Endometrial microvascular endothelial cells (primary cell): ENCODE measurements around the gene POLE. TPM values are rescaled to one million over a fixed set of nuclear protein-coding genes. Genes with fewer than 3 reads are reported as not detected.

Source experiments
- in situ Hi-C: cut with HindIII; loops from 2 replicates; pipeline ENCODE4 v1.10.0; 2017; ENCODE audit warnings: low sequenced_read_pairs, low pct_unique_long_range_greater_than_20kb; ENCODE audit errors: inconsistent ontology term
- total RNA-seq: library from RNA; depleted of rRNA; stranded (reverse); fragments of >200 nt; gene quantifications from one replicate; pipeline ENCODE4 v1.2.3, GENCODE V29; 2015; ENCODE audit errors: inconsistent ontology term

The POLE gene
- total RNA-seq, 1 donor from 2014 or later = 59.4 TPM

- in situ Hi-C loops = no loop called here
Measured at GRCh38 chr12:132661972-132662371, 25.2 kb downstream of the POLE start.

DNA sequence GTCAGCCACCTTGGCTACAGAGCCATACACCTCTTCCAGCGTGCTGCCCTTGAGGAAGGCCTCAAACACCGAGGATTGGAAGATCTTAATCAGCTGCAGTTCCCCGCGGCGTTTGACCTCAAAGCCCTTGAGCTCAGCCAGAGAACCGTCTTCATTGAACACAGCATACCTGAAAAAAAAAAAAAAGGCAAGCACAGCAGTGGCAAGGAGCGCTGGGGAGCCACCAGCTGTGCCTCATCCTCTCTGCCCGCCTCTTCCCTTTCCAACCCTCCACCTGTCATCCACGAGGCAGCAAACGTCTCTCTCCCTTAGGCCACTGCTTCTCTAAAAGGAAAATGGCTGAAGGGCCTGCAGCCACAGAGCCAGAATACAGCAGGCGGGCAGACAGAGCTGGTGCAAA, 26.1 kb downstream of the POLE start:
- in situ Hi-C loops = no loop called here

GRCh38 chr12:132660052-132660451, 27.1 kb downstream of the POLE start:
- in situ Hi-C loops = no loop called here

DNA sequence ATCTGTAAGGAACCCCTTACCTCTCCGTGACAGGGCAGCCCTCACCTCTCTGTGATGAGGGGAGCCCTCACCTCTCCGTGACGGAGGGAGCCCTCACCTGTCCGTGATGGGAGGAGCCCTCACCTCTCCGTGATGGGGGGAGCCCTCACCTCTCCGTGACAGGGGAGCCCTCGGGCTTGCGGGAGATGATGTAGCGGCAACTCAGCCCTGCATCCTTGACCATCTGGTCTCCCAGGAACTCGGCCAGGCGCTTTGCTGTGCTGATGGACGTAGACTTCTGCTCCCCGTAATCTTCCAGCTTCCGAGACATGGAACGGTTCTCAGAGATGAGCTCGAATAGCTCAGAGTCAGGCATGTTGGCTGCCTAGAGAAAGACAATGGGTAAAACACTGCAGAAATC, 28.0 kb downstream of the POLE start:
- in situ Hi-C loops = no loop called here

- in situ Hi-C loops = no loop called here
Measured at GRCh38 chr12:132658149-132658894, 28.8 kb downstream of the POLE start.

DNA sequence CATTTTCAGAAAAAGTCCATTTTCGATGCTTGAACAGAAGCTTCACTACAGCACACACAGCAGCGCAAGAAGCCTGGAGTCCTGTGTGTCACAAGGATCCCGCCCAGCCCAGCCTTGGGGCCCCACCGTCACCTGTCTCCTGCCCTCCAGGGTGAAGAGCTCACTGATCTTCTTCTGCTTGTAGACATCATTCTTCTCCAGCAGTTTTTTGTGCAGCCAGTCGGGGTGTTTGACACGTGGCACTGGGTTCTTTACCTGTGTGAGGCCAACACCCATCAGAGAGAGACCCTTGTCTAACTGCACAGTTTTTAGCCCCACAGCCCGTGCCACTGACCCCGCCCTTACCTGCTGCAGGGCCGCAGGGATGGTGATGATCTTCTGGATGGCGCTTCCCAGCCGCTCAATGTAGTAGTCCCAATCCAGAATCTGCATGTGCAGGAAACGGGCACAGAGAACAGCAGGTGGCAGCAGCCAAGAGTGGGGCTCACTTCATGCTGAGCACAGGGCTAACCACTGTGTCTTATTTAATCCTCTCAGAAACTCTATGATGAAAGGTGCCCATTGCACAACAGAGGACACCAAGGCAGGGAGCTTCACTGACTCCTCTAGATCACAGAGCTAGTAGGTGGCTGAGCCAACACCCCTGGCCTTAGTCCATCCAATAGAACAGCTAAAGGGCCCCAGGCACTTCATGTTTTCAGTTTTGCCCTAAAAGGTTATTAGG, 30.0 kb downstream of the POLE start:
- in situ Hi-C loops = no loop called here

GRCh38 chr12:132653567-132654290, 33.4 kb downstream of the POLE start:
- in situ Hi-C loops = no loop called here

DNA sequence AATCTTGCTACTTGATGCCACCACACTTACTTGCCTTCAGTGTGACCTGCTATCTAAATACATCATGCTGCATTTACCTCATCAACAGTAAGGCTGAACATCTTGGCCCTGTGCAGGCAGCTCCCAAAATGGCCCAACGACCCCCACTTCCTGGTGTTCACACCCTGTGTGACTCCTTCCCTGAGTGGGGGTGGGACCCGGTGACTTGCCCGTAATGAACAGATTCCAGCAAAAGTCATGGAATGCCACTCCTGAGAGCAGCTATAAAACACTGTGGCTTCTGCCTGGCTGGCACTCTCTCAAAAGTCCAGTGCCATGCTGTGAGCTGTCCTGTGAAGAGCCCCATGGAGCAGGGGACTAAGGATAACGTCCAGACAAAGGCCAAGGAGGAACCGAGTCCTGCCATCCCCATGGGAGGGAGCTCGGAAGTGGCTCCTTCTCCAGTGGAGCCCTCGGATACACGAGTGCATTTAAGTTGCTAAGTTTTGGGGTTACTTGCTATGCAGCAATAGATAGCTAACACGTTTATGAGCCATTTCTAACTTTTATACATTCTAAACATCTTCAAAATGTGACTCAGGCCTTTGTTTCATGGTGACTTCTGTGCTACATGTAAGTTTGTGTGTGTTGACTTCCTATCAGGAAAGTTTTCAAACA, 35.6 kb downstream of the POLE start:
- in situ Hi-C loops = no loop called here

- in situ Hi-C loops = no loop called here
Measured at GRCh38 chr12:132649226-132649945, 37.8 kb downstream of the POLE start.

- in situ Hi-C loops = no loop called here
Measured at GRCh38 chr12:132648616-132649225, 38.4 kb downstream of the POLE start.

DNA sequence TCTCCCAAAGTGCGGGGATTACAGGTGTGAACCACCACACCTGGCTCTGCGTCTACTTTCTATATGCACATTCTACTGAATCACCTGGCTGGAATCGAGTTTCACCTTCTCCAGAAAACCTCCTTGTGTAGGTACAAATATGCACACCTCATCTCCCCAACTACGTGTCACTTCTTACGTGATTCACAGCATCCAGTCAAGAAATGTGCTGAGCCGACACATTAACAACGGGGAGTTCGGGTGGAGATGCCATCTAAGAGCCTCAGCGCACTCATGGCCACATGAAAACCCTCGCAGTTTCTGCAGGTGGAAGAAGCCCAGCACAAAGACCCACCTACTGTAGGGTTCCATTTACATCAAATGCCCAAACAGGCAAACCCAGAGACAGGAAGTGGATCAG, 39.3 kb downstream of the POLE start:
- in situ Hi-C loops = no loop called here

DNA sequence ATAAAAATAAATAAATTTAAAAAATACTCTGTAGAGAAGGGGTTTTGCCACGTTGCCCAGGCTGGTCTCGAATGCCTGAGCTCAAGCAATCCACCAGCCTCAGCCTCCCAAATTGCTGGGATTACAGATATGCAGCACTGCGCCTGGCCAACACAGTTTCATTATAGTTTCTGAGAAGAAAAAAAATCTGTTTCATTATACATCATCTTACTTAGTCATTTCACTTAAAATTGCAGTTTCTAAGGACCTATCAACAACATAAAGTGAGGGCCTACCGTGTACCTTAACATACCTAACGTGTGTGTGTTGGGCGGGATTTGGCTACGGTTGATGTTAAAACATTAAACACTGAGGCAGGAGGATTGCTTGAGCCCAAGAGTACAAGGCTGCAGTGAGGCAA, 40.3 kb downstream of the POLE start:
- in situ Hi-C loops = no loop called here

- in situ Hi-C loops = no loop called here
Measured at GRCh38 chr12:132642846-132643835, 44.0 kb downstream of the POLE start.

- in situ Hi-C loops = no loop called here
Measured at GRCh38 chr12:132641811-132642650, 45.1 kb downstream of the POLE start.

- in situ Hi-C loops = no loop called here
Measured at GRCh38 chr12:132640936-132641335, 46.2 kb downstream of the POLE start.

GRCh38 chr12:132639956-132640520, 47.1 kb downstream of the POLE start:
- in situ Hi-C loops = no loop called here
